HPDE6-E6E7 (cell line): Measurements from ENCODE around the gene RRP1.
"Not testable (repeated sequence)": the region's sequence is repeated elsewhere in the genome, so short reads cannot be mapped to it uniquely, and the experiment has no call there.

Experiments used
- DNase-seq: peaks from one replicate; pipeline ENCODE4 v3.0.0; 2011; ENCODE audit warnings: missing footprints; ENCODE audit errors: extremely low spot score

The RRP1 gene

DNA sequence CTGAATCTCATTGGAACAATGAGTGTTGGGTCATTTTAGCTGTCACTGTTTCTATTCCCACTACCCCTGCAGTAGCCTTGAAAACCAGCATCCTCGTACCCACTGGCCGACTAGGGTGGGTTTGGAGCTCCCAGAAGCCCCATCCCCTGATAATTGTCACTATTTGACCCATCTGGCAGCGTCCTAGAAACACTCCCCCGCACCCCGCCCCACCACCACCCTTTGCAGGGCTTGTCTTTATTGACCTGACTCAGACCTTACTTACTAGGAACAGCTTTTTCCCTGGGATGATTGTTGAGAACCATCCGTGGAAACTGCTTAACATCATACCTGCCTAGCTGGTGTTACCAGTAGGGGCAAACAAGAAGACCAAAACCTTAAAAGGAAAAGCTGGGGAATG is 47.2 kb downstream of the RRP1 start:
- DNase-seq = no peak

DNA sequence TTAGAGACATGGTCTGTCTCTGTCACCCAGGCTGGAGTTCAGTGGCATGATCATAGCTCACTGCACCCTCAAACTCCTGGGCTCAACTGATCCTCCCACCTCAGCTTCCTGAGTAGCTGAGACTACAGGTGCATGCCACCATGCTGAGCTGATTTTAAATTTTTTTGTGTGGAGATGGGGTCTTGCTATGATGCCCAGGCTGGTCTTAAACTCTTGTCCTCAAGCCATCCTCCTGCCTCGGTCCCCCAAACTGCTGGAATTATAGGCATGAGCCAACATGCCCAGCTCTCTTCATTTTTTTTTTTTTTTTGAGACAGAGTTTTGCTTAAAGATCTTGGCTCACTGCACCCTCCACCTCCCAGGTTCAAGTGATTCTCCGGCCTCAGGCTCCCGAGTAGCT is 50.9 kb downstream of the RRP1 start:
- no peak for DNase-seq

DNA sequence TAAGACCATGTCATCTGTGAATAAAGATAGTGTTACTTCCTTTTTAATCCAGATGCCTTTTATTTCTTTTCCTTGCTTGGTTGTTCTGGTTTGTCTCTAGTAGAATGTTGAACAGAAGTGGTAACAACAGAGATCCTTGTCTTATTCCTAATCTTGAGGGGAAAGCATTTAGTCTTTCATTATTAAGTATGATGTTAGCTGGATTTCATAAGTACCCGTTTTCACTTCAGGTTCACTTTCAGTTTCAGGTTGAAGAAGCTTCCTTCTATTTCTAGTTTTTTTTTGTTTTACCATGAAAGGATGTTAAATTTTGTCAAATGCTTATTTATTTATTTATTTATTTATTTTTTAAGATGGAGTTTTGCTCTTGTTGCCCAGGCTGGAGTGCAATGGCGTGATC is 53.4 kb downstream of the RRP1 start:
- DNase-seq = no peak

DNA sequence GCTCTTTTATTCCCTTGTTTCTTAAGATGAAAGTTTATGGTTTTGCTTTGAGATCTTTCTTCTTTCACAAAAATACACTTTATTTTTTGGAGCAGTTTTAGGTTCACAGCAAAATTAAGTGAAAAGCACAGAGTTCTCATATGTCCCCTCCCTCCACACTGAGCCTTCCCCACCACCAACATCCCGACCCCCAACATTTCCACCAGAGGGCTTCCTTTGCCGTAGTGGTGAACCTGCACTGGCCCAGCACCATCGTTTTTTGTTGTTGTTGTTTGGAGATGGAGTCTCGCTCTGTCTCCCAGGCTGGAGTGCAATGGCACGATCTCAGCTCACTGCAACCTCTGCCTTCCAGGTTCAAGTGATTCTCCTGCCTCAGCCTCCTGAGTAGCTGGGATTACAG is 55.5 kb downstream of the RRP1 start:
- not testable (repeated sequence) for DNase-seq

DNA sequence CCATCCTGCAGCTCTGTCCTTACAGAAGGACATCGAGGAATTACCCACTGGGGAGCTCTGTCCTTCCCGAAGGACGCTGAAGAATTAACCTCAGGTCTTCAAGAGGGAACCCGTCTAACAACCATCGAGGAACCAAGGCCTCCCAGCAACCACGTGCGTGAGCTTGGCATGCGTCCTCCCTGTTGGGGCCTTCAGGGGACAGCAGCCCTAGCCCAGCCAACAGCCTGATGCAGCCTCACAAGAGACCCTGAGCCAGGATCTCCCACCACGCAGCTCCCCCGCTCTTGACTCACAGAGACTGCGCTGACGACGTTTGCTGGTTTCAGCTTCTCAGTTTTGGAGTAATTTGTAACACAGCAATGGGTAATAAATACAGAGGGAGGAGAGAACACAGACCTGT is 56.0 kb downstream of the RRP1 start:
- no peak for DNase-seq

DNA sequence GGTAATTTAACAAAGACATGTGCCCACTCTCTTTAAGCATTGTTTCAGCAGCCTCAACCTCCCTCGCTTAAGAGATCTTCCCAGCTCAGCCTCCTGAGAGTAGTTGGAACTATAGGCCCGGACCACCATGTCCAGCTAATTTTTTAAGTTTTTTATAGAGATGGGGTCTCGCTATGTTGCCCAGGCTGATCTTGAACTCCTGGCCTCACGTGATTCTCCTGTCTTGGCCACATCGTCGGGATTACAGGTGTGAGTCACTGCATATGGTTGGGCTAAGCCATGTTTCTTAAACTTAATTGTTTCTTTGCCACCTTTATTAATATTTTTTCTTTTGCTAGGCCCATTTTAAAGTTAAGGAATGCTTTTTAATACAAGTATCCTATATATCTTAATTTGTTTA is 57.1 kb downstream of the RRP1 start:
- DNase-seq = no peak

DNA sequence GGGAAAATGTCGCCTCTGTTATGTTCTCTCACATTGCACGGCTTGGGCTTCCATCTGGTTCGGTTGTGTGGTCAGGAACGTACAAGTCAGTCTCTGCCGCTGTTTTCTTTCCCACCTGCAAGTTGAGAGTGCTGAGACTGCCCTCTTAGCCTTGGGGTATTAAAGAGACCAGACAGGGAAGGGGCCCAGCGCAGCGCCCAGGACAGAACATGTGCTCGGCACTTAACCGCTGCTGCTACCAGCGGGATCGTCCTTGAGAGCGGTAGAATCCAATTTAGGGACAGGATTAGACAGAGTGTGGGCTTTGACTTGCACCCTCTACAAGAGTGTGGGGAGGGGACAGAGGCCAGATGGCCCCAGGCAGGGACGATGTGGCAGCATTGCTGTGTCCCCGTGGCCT is 57.9 kb downstream of the RRP1 start:
- DNase-seq = no peak

DNA sequence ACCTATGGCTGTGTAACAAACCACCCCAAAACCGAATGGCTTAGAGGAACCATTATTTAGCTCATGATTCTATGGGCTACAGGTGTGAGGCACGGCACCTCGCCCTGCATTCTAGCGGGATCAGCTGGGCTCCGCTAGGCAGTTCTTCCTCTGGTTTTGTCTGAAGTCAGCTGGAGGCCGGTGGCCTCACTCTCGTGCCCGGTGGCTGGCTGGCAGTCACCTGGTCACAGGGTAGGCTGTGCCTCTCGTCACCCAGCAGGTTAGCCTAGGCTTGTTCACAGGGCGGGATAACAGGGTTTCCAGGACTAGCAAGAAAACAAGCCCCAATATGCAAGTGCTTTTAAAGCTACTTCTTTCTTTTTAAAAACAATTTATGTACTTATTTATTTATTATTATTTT is 59.4 kb downstream of the RRP1 start:
- DNase-seq = no peak

DNA sequence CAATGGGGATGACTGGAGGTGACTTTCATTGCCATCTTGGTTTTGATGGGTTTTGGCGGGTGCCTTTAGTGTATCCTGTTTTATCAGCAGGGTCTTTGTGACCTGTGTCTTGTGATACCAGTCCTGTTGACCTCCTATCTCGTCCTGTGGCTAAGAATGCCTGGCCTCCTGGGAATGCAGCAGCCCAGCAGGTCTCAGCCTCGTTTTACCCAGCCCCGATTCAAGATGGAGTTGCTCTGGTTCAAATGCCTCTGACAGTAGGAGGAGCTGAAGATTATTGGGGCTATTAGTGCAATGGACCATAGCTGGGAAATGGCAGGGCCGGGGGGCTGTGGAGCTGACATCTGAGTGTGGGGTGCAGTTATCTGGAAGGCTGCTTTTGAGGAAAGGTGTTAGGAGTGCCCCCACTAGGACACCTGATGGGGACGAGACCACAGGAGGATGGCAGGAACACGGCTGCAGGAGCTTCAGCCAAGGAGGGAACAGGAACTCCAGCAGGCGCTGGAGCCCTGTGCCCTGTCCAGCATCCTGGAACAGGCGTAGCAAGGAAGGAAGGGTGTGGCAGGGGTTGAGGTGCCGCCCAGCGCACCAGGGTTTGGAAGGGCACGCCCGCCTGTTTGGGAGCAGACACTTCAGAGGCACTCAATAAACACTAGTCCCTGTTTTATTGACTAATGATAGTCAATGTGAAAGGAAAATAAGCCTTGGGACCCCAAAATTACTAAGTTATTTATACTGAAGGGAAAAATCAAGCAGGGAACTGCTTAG is 60.3 kb downstream of the RRP1 start:
- DNase-seq = no peak

DNA sequence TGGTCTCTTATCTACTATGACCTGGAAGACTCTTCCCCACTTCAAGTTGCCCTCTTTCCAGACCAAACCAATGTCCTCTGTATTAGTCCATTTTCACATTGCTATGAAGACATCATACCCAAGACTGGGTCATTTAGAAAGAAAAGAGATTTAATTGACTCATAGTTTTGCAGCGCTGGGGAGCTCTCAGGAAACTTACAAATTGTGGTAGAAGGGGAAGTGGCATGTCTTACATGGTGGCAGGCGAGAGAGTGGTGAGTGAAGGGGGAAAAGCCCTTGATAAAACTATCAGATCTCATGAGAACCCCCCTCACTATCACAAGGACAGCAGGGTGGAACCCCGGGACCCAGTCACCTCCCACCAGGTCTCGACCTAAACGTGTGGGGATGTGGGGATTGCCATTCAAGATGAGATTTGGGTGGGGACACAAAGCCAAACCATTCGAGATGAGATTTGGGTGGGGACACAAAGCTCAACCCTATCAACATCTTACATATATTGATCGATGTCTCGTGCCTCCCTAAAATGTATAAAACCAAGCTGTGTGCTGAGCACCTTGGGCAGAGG is 61.4 kb downstream of the RRP1 start:
- no peak for DNase-seq

DNA sequence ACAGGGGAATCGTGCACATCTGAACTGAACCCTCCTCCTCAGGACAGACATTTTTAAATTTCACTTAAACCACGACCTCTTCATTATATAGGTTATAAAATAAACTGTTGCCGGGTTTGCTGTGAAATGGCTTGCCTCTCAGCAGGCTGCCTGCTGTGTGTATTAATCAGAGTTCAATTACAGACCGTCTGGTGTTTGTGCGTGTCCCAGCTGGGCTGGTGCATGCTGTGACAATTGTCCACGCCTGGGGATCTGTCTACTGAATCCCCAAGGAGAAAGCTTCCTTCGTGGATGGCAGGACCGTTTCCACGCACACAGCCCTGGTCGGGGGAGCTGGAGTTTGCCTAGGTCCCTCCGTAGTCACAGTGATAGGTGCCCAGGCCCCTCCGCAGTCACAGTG is 62.2 kb downstream of the RRP1 start:
- DNase-seq = no peak

DNA sequence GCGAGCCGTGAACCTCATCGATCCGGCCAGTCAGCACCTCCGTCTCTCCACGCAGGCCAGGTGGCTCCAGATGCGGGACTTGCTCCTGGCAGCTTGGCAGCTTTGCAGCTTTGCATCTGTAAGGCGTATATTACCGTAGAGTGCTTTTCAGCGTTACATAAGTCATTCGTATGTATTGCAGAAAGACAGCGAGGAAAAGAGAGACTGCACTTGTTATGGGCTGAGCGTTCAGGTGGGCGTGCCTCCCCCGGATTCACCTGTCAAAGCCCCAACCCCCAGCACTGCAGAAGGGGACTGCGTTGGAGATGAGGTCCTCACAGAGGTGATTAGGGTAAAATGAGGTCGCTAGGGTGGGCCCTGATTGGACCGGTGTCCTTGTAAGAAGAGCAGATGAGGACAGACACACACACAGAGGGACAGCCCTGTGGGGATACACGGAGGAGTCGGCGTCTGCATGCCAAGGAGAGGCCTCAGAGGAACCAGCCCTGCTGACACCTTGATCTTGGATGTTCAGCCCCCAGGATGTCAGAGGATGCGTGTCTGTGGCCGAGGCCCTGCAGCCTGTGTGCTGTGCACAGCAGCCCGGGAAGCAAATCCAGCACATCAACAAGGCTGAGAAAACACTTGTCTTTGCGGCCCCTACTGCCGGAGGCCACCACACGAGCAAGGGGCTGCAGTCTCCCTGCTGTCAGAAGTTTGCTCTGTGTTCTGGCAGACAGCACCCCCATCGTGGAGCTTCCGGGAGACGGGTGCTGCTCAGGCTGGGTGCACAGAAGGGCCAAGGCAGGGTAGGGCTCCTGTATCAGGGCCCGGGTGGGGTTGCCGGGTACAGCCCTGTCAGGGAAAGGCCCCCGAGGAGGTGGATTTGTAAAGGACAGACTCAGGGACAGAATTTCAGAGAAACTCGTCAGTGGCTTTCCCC is 64.7 kb downstream of the RRP1 start:
- no peak for DNase-seq
